ENCODE results near the gene TTC23L. TPM values are rescaled to one million over a fixed set of nuclear protein-coding genes. Genes with fewer than 3 reads are reported as not detected.

The TTC23L gene
- total and polyA plus RNA-seq, 5 donors from 2014 or later: not detected

DNA sequence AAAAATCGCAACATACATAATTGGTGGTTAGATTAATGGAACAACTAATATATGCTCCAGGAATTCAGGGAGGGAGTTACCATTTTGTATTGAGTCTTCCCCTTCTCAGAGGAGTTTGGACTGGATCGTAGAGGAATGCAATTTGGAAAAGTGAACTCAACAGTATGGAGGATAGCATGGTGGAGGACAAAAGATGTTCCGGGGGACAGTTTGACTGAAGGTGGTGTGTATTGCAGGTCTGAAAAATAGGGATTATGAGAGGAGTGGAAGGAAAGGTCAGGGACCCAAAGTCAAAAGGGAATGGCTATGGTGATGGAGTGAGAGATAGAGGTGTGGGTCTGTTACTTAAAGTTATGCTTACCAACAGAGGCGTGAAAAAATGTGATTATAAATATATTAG is 91.9 kb downstream of the TTC23L start:
- Histone ChIP-seq H3K27me3 (ENCODE audit: control insufficient read depth, insufficient read depth, low read length) (no peaks in the 10 kb centered on the region), H3K4me1 (ENCODE audit: control insufficient read depth, insufficient read depth, low read length, poor library complexity, severe bottlenecking) (peaks cover 26% of the 10 kb centered on the region), H3K36me3 (ENCODE audit: control insufficient read depth, insufficient read depth, low read length) (peaks cover 14% of the 10 kb centered on the region), H3K4me3 (ENCODE audit: low read depth, low read length) (peak overlapping the region; percentile 88), H3K27ac (ENCODE audit: insufficient read depth, low read length, poor library complexity, severe bottlenecking) (peak overlapping the region; percentile 84), H3K9me3 (ENCODE audit: control insufficient read depth in 2 of 2, low read length in 2 of 2) (no peaks in the 10 kb centered on the region)
- DNase-seq (no peak), ATAC-seq (ENCODE audit: low read depth in 2 of 2) (no peak)
- Mint-ChIP-seq H3K9me3 (no peaks in the 10 kb centered on the region), H3K36me3 (peaks cover 8% of the 10 kb centered on the region), H3K27me3 (no peaks in the 10 kb centered on the region), H3K27ac (peak overlapping the region in 2 of 3 donors; percentile 94), H3K4me1 (peaks cover 17 to 46% (median 31%) of the 10 kb centered on the region in 4 donors), H3K4me3 (peak overlapping the region; percentile 87 to 98 (median 97))

GRCh38 chr5:34932947-34933346 is 94.0 kb downstream of the TTC23L start:
- H3K4me3 ChIP-seq (ENCODE audit: low read depth, low read length): no peak overlapping the region
- H3K9me3 Mint-ChIP-seq: no peaks in the 10 kb centered on the region
- H3K36me3 ChIP-seq (ENCODE audit: control insufficient read depth, insufficient read depth, low read length): peaks cover 33% of the 10 kb centered on the region
- H3K36me3 Mint-ChIP-seq: peaks cover 17% of the 10 kb centered on the region
- H3K4me3 Mint-ChIP-seq: no peak overlapping the region
- DNase-seq (no peak), ATAC-seq (ENCODE audit: low read depth in 2 of 2) (no peak)
- no peaks in the 10 kb centered on the region for H3K9me3 ChIP-seq (ENCODE audit: control insufficient read depth in 2 of 2, low read length in 2 of 2)
- H3K27ac Mint-ChIP-seq: no peak overlapping the region
- H3K27me3 Mint-ChIP-seq: no peaks in the 10 kb centered on the region
- no peaks in the 10 kb centered on the region for H3K27me3 ChIP-seq (ENCODE audit: control insufficient read depth, insufficient read depth, low read length)
- peaks cover 26% of the 10 kb centered on the region for H3K4me1 ChIP-seq (ENCODE audit: control insufficient read depth, insufficient read depth, low read length, poor library complexity, severe bottlenecking)
- H3K27ac ChIP-seq (ENCODE audit: insufficient read depth, low read length, poor library complexity, severe bottlenecking): no peak overlapping the region
- peaks cover 17 to 46% (median 31%) of the 10 kb centered on the region in 4 donors for H3K4me1 Mint-ChIP-seq

DNA sequence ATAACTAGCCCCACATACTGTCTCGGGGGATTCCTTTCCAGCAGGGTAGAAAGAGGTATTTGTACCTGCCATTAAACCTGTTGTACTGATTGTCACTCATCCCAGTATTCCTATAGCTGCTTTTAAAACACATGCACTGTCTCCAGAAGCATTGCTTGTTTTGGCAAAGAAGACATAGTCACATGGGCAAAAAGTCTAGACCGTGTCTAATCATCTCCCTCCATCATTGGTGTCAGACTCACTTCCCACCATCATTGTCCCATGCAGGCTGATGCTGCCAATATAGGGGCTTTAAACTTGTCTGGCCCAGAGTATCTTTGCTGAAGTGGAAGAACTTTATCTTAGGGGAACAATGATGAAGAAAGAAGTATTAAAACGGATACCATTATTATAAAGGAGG is 103.0 kb downstream of the TTC23L start:
- Mint-ChIP-seq H3K27ac (no peak overlapping the region), H3K36me3 (peaks cover 53% of the 10 kb centered on the region), H3K4me3 (no peak overlapping the region), H3K27me3 (no peaks in the 10 kb centered on the region), H3K4me1 (peaks cover 0 to 2% (median 0%) of the 10 kb centered on the region in 4 donors), H3K9me3 (no peaks in the 10 kb centered on the region)
- Histone ChIP-seq H3K27me3 (ENCODE audit: control insufficient read depth, insufficient read depth, low read length) (no peaks in the 10 kb centered on the region), H3K4me3 (ENCODE audit: low read depth, low read length) (no peak overlapping the region), H3K9me3 (ENCODE audit: control insufficient read depth in 2 of 2, low read length in 2 of 2) (no peaks in the 10 kb centered on the region), H3K4me1 (ENCODE audit: control insufficient read depth, insufficient read depth, low read length, poor library complexity, severe bottlenecking) (no peaks in the 10 kb centered on the region), H3K27ac (ENCODE audit: insufficient read depth, low read length, poor library complexity, severe bottlenecking) (no peak overlapping the region), H3K36me3 (ENCODE audit: control insufficient read depth, insufficient read depth, low read length) (peaks cover 80% of the 10 kb centered on the region)
- ATAC-seq (ENCODE audit: low read depth in 2 of 2) (no peak), DNase-seq (no peak)

DNA sequence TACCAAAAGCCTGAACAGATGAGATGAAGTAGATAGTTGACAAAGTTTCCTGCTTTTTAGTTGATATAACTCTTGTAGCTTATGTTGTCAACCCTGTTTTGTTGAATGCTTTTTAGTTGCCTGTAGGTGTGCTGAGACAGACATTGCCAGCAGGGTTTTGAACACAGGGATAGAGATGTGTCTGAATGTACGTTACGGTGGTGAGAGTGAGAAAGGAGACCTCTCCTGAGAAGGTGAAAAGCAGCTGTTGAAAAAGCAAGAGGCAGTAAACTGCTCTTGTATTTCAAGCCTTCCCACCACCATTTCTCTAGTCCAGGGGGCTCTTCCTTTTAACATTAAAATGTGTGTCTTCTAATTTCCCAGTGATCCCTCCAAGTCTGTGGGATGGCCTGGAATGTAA is 105.1 kb downstream of the TTC23L start:
- H3K27me3 ChIP-seq (ENCODE audit: control insufficient read depth, insufficient read depth, low read length): no peaks in the 10 kb centered on the region
- DNase-seq (no peak), ATAC-seq (ENCODE audit: low read depth in 2 of 2) (no peak)
- Mint-ChIP-seq H3K4me1 (peaks cover 0 to 3% (median 1%) of the 10 kb centered on the region in 4 donors), H3K36me3 (peaks cover 42% of the 10 kb centered on the region), H3K27ac (peak overlapping the region in 2 of 3 donors; percentile 27 to 77), H3K4me3 (no peak overlapping the region), H3K9me3 (no peaks in the 10 kb centered on the region), H3K27me3 (no peaks in the 10 kb centered on the region)
- H3K4me1 ChIP-seq (ENCODE audit: control insufficient read depth, insufficient read depth, low read length, poor library complexity, severe bottlenecking): no peaks in the 10 kb centered on the region
- no peak overlapping the region for H3K4me3 ChIP-seq (ENCODE audit: low read depth, low read length)
- no peaks in the 10 kb centered on the region for H3K9me3 ChIP-seq (ENCODE audit: control insufficient read depth in 2 of 2, low read length in 2 of 2)
- H3K36me3 ChIP-seq (ENCODE audit: control insufficient read depth, insufficient read depth, low read length): peaks cover 64% of the 10 kb centered on the region
- H3K27ac ChIP-seq (ENCODE audit: insufficient read depth, low read length, poor library complexity, severe bottlenecking): no peak overlapping the region

DNA sequence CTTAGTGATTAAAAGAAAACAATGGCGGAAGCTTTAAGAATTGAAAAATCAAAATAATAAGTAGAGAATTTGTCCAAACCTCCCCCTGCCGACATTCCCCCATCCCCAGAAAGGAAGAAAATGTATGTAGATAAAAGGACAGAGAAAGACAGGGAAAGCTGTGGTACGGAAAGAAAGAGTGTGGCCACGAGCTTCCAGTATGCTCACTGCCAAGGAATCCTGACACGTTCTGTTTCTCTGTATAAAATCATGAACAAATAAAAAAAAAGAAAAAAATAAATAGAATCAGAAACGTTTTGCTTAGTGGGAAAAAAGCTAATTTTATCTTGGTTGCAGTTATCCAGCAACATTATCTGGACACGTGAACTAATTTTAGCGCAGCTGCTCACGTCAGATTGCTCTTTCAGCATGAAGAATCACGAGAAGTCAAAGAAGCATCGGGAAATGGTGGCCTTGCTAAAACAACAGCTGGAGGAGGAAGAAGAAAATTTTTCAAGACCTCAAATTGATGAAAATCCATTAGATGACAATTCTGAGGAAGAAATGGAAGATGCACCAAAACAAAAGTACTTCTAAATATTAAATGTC is 105.6 kb downstream of the TTC23L start:
- Mint-ChIP-seq H3K27me3 (no peaks in the 10 kb centered on the region), H3K9me3 (no peaks in the 10 kb centered on the region), H3K4me1 (peaks cover 0 to 4% (median 1%) of the 10 kb centered on the region in 4 donors), H3K27ac (no peak overlapping the region), H3K36me3 (peaks cover 44% of the 10 kb centered on the region), H3K4me3 (no peak overlapping the region)
- H3K27me3 ChIP-seq (ENCODE audit: control insufficient read depth, insufficient read depth, low read length): no peaks in the 10 kb centered on the region
- H3K9me3 ChIP-seq (ENCODE audit: control insufficient read depth in 2 of 2, low read length in 2 of 2): no peaks in the 10 kb centered on the region
- H3K4me1 ChIP-seq (ENCODE audit: control insufficient read depth, insufficient read depth, low read length, poor library complexity, severe bottlenecking): no peaks in the 10 kb centered on the region
- no peak overlapping the region for H3K27ac ChIP-seq (ENCODE audit: insufficient read depth, low read length, poor library complexity, severe bottlenecking)
- no peak overlapping the region for H3K4me3 ChIP-seq (ENCODE audit: low read depth, low read length)
- no peak for ATAC-seq (ENCODE audit: low read depth in 2 of 2)
- DNase-seq: no peak
- peaks cover 61% of the 10 kb centered on the region for H3K36me3 ChIP-seq (ENCODE audit: control insufficient read depth, insufficient read depth, low read length)

Other genes with a start within 250 kb of the TTC23L start
- 0.12 TPM for gene RAI14, start 182.8 kb upstream of the TTC23L start, total RNA-seq
- not detected for gene RAI14, start 182.8 kb upstream of the TTC23L start, polyA plus RNA-seq
- gene RAD1, start 76.3 kb downstream of the TTC23L start, total RNA-seq: 18.1 TPM
- gene RAD1, start 76.3 kb downstream of the TTC23L start, polyA plus RNA-seq: 10 to 100 TPM; 18.2 to 29.6 (median 20.0) TPM
- gene BRIX1, start 76.5 kb downstream of the TTC23L start, total RNA-seq: 20.5 TPM
- 10 to 100 TPM; 44.2 to 51.0 (median 48.0) TPM for gene BRIX1, start 76.5 kb downstream of the TTC23L start, polyA plus RNA-seq
- 42.9 TPM for gene DNAJC21, start 90.4 kb downstream of the TTC23L start, total RNA-seq
- 10 to 100 TPM; 15.0 to 26.3 (median 17.6) TPM for gene DNAJC21, start 90.4 kb downstream of the TTC23L start, polyA plus RNA-seq
- not detected for gene AGXT2, start 208.8 kb downstream of the TTC23L start, total RNA-seq
- gene AGXT2, start 208.8 kb downstream of the TTC23L start, polyA plus RNA-seq: not detected